Measurements from ENCODE around the gene PIGH. TPM values are rescaled to one million over a fixed set of nuclear protein-coding genes. Genes with fewer than 3 reads are reported as not detected.

Gene PIGH
- total and polyA plus RNA-seq, 3 donors from 2014 or later: 44.1 to 69.3 (median 45.2) TPM

DNA sequence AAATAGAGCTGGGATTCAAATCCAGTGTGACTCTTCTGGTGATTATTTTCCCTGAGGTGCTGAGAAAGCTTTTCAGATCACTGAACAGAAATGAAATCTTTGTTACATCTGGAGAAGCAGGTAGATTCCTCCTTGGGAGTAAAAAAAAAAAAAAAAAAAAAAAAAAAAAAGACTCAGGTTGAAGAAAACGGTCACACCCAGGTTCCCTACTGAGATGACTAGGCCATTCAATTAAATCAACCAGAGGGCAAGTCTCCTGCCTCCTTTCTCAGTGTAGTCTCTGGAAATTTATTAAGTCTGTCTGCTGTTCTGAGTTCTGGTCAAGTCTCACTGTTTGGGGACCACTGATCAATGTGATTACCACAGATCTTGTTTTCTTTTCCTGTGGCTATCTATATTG is 43.6 kb upstream of the PIGH start:
- Histone ChIP-seq H3K36me3 (ENCODE audit: low read depth, missing control alignments) (no peaks in the 10 kb centered on the region), H3K27ac (no peak overlapping the region)
- intact Hi-C loops (cut with DNase I; ENCODE audit: low total_unique reads): no loop called here

DNA sequence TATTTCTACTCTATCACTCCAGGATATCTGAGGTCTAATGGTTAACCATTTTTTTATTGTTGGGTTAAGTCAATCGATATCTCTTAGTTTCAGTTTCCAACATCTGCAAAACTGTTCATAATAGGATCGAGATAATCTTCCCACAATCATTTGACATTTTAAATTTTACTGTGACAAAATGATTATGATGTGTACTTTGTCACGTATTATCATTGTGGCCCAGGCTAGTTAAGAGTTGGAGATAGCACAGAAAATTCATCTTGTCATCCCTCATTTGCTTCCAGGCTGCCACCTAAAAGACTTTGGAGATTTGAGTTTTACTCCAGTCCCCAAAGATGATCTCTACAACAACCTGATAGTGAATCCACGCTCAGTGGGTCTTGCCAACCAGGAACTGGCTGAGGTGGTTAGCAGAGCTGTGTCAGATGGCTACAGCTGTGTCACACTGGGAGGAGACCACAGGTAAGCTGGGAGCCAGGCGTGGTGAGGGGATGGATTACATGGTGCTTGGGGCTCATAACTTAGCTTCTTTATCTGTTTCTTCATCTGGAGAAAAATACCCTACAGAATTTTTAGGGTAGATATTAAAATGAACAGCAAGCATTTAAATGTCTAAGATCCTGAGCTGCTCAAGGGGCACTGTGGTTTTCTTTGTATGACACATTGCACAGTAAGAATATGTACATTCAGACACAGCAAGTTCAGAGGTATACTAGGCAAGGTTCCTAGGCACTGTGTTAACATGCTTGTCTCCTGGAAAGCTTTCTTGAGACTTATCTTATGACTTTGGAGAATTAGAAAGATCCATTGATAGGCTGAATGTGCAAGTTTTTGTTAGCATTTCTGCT is 42.1 kb upstream of the PIGH start:
- no peak for DNase-seq
- no peaks in the 10 kb centered on the region for H3K36me3 ChIP-seq (ENCODE audit: low read depth, missing control alignments)
- H3K27me3 ChIP-seq: no peaks in the 10 kb centered on the region
- H3K4me1 ChIP-seq: no peaks in the 10 kb centered on the region
- intact Hi-C loops (cut with DNase I; ENCODE audit: low total_unique reads): no loop called here
- H3K9me3 ChIP-seq: no peaks in the 10 kb centered on the region
- WGBS, 2 donors: 83 to 90% methylated on average over 5 of the region's 5 CpGs
- H3K4me3 ChIP-seq: no peak overlapping the region
- H3K27ac ChIP-seq: no peak overlapping the region
- TF ChIP-seq, protein P1, sequence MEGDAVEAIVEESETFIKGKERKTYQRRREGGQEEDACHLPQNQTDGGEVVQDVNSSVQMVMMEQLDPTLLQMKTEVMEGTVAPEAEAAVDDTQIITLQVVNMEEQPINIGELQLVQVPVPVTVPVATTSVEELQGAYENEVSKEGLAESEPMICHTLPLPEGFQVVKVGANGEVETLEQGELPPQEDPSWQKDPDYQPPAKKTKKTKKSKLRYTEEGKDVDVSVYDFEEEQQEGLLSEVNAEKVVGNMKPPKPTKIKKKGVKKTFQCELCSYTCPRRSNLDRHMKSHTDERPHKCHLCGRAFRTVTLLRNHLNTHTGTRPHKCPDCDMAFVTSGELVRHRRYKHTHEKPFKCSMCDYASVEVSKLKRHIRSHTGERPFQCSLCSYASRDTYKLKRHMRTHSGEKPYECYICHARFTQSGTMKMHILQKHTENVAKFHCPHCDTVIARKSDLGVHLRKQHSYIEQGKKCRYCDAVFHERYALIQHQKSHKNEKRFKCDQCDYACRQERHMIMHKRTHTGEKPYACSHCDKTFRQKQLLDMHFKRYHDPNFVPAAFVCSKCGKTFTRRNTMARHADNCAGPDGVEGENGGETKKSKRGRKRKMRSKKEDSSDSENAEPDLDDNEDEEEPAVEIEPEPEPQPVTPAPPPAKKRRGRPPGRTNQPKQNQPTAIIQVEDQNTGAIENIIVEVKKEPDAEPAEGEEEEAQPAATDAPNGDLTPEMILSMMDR (IDR thresholded peaks at IDR 0.05): no peak
- no peak for TF ChIP-seq POLR2A (IDR thresholded peaks at IDR 0.05)

More for the DNA sequence above, 43.6 kb upstream of the PIGH start:
- WGBS, 2 donors: 63 to 81% methylated on average over 1 of the region's 1 CpG
- Histone ChIP-seq H3K4me3 (no peak overlapping the region), H3K4me1 (no peaks in the 10 kb centered on the region), H3K27me3 (no peaks in the 10 kb centered on the region), H3K9me3 (no peaks in the 10 kb centered on the region)
- TF ChIP-seq, protein P1 (IDR thresholded peaks at IDR 0.05): no peak
- TF ChIP-seq POLR2A (IDR thresholded peaks at IDR 0.05): no peak
- DNase-seq: no peak

GRCh38 chr14:67641480-67641879 is 41.4 kb upstream of the PIGH start:
- intact Hi-C loops (cut with DNase I; ENCODE audit: low total_unique reads): no loop called here
- no peaks in the 10 kb centered on the region for H3K27me3 ChIP-seq
- no peak for DNase-seq
- H3K9me3 ChIP-seq: no peaks in the 10 kb centered on the region
- no peak overlapping the region for H3K27ac ChIP-seq
- WGBS, 2 donors: 94 to 97% methylated on average over 1 of the region's 1 CpG
- H3K36me3 ChIP-seq (ENCODE audit: low read depth, missing control alignments): no peaks in the 10 kb centered on the region
- no peak for TF ChIP-seq POLR2A (IDR thresholded peaks at IDR 0.05)
- TF ChIP-seq, protein P1 (IDR thresholded peaks at IDR 0.05): no peak
- H3K4me1 ChIP-seq: no peaks in the 10 kb centered on the region
- H3K4me3 ChIP-seq: no peak overlapping the region

GRCh38 chr14:67638642-67639041 is 38.6 kb upstream of the PIGH start:
- no peaks in the 10 kb centered on the region for H3K27me3 ChIP-seq
- WGBS, 2 donors: 84 to 91% methylated on average over 3 of the region's 3 CpGs
- intact Hi-C loops (cut with DNase I; ENCODE audit: low total_unique reads): no loop called here
- TF ChIP-seq, protein P1 (IDR thresholded peaks at IDR 0.05): no peak
- TF ChIP-seq POLR2A (IDR thresholded peaks at IDR 0.05): no peak
- DNase-seq: no peak
- no peaks in the 10 kb centered on the region for H3K36me3 ChIP-seq (ENCODE audit: low read depth, missing control alignments)
- H3K4me3 ChIP-seq: no peak overlapping the region
- H3K4me1 ChIP-seq: no peaks in the 10 kb centered on the region
- no peaks in the 10 kb centered on the region for H3K9me3 ChIP-seq
- H3K27ac ChIP-seq: no peak overlapping the region
